Lower lobe of right lung (tissue), 2 donors: ENCODE measurements around the gene LRIT3. TPM values are rescaled to one million over a fixed set of nuclear protein-coding genes. Genes with fewer than 3 reads are reported as not detected.
"Not testable (repeated sequence)": the region's sequence is repeated elsewhere in the genome, so short reads cannot be mapped to it uniquely, and the experiment has no call there.

ENCODE experiments used
- ATAC-seq, 2 donors: fragments of 200-7000 bp; cut with Tn5 transposase; one replicate each; pipeline ENCODE4 v1.9.1; 2020 to 2022; ENCODE audit warnings: mild to moderate bottlenecking in 2 of 2, moderate library complexity in 2 of 2
- DNase-seq: peaks from one replicate; pipeline ENCODE4 v3.0.0-alpha.2; 2020
- H3K27ac ChIP-seq: fragments of 200-600 bp; one replicate; pipeline ENCODE4 v1.8.0; 2022
- H3K27me3 ChIP-seq: fragments of 200-600 bp; one replicate; pipeline ENCODE4 v1.8.0; 2022; ENCODE audit warnings: low read depth
- H3K36me3 ChIP-seq: fragments of 200-600 bp; one replicate; pipeline ENCODE4 v1.8.0; 2022; ENCODE audit warnings: mild to moderate bottlenecking
- H3K4me1 ChIP-seq: fragments of 200-600 bp; one replicate; pipeline ENCODE4 v1.8.0; 2022
- H3K4me3 ChIP-seq: fragments of 200-600 bp; one replicate; pipeline ENCODE4 v1.8.0; 2022; ENCODE audit warnings: mild to moderate bottlenecking
- H3K9me3 ChIP-seq: fragments of 200-600 bp; one replicate; pipeline ENCODE4 v1.8.0; 2022
- intact Hi-C: fragments of 100-400 bp; cut with DNase I; formaldehyde crosslinking; loops from one replicate; pipeline ENCODE4 v1.11.0; 2022
- total RNA-seq: library from RNA; stranded (reverse); fragmentation: NEBNext Ultra II Directional; extraction: Animal tissue kit (Norgen Biotek cat#: 25700); gene quantifications from one replicate; pipeline ENCODE4 v1.2.1, GENCODE V29; 2021
- TF ChIP-seq, protein P1 (sequence below): fragments of 200-600 bp; IDR thresholded peaks from one replicate; pipeline ENCODE4 v1.8.0; 2022; ENCODE audit warnings: antibody characterized with exemption, mild to moderate bottlenecking
- donor health status: DM: no; HTN: yes; CAD: no; lungs with severe emphysema.

Gene LRIT3
- total RNA-seq, 1 donor from 2014 or later, result 0.12 TPM

DNA sequence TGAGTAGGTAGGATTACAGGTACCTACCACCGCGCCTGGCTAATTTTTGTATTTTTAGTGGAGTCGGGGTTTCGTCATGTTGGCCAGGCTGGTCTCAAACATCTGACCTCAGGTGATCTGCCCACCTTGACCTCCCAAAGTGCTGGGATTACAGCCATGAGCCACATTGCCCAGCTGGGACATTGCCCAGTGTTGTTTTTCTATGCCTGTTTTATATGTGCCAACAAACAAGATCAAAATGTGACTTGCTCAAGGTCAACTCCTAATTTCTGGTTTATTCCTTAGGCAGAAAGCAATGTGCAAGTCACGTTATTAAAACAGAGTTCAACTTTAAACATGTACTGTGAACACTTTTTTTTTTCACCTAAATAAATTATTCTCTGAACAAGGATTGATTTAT, 2.7 kb downstream of the LRIT3 start:
- H3K27ac ChIP-seq, result no peak overlapping the region
- no peaks in the 10 kb centered on the region for H3K9me3 ChIP-seq
- no peak overlapping the region for H3K4me3 ChIP-seq
- ATAC-seq (no peak), DNase-seq (no peak)
- TF ChIP-seq, protein P1, sequence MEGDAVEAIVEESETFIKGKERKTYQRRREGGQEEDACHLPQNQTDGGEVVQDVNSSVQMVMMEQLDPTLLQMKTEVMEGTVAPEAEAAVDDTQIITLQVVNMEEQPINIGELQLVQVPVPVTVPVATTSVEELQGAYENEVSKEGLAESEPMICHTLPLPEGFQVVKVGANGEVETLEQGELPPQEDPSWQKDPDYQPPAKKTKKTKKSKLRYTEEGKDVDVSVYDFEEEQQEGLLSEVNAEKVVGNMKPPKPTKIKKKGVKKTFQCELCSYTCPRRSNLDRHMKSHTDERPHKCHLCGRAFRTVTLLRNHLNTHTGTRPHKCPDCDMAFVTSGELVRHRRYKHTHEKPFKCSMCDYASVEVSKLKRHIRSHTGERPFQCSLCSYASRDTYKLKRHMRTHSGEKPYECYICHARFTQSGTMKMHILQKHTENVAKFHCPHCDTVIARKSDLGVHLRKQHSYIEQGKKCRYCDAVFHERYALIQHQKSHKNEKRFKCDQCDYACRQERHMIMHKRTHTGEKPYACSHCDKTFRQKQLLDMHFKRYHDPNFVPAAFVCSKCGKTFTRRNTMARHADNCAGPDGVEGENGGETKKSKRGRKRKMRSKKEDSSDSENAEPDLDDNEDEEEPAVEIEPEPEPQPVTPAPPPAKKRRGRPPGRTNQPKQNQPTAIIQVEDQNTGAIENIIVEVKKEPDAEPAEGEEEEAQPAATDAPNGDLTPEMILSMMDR, result no peak
- no peaks in the 10 kb centered on the region for H3K27me3 ChIP-seq
- intact Hi-C loops, result no loop called here
- no peaks in the 10 kb centered on the region for H3K4me1 ChIP-seq
- H3K36me3 ChIP-seq, result no peaks in the 10 kb centered on the region

DNA sequence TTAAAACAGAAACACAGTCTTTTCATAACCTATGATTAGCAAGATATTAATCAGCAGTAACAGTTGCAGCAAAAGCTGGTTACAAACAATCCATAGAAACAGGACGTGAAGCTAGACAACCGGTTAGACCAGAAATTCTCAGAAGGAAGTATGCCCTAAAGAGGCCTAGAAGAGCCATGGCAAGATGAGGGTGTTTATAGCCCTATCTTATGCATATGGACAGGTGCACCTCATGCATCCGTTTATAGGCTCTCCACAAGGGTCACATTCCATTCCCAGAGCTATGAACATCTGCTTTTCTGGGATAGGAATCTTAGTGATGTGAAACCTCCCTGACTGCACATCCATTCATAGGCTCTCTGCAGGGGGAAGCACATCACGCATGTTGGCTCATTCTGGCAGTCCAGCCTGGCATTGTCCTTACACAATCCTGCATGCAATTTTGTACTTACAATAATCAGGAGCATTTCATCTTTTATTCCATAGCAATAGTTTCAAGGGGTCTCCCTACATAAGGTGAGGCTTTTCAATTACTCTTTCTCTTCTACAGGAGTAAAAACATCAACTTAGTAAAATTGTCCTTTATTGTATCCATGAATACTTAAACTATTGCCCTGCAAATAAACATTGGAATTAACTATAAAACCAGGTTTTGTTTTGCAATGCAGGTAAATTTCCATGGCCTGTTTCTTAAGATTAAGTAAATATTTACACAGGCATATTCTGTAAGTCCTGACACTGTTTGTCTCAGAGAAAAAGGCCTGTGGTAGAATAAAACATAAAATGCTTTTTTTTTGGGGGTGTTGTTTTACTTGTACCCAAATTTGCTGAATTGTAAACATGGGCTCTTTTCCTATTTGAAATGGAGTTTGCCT, 11.8 kb downstream of the LRIT3 start:
- H3K27ac ChIP-seq, intact Hi-C loops, H3K27me3 ChIP-seq, ATAC-seq, H3K4me1 ChIP-seq, DNase-seq, H3K4me3 ChIP-seq, H3K36me3 ChIP-seq, H3K9me3 ChIP-seq: not testable (repeated sequence)

DNA sequence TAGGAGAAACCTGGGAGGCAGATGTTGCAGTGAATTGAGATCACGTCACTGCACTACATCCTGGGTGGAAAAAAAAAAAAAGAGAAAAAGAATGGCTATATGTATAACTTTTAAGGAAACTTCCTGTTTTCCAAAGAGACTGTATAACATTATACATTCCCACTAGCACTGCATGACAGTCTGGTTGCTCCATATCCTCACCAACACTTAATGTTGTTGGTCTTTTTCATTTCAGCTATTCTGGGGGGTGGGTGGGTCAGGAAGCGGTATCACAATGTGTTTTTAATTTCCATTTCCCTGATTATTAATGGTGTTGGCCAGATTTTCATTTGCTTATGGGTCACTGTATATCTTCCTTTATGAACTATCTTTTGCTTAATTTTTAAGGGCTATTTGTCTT, 13.4 kb downstream of the LRIT3 start:
- Histone ChIP-seq H3K27ac (no peak overlapping the region), H3K27me3 (no peaks in the 10 kb centered on the region), H3K4me3 (no peak overlapping the region), H3K36me3 (no peaks in the 10 kb centered on the region), H3K4me1 (no peaks in the 10 kb centered on the region), H3K9me3 (no peaks in the 10 kb centered on the region)
- TF ChIP-seq, protein P1, result no peak
- intact Hi-C loops, result no loop called here
- ATAC-seq (no peak), DNase-seq (no peak)

DNA sequence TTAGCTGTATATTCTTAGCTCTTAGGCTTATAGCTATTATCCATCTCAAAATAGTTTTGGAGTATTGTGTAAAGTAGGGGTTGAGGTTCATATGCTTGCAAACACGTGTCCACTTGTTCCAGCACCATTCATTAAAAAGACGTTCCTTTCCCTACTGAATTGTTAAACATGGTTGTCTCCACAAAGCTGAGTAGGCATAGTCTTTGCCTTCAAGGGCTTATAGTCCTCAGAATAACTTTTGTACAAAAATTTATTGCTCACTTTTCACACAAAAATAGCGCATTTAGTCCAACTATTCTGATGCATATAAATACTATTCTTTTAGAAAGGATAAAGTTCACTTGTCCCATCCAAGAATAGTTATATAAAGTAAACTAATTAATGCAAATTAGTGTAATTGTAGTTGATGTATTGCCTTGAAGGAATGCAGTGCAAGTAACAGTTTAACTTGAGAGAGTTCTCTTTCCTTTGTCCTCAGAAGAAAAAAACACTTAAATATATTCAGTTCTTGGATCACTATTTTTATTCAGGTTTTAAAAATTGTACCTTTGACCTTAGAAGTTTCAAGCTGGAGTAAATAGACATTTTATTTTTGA, 14.1 kb downstream of the LRIT3 start:
- H3K36me3 ChIP-seq, result no peaks in the 10 kb centered on the region
- intact Hi-C loops, result no loop called here
- H3K27me3 ChIP-seq, result no peaks in the 10 kb centered on the region
- no peaks in the 10 kb centered on the region for H3K4me1 ChIP-seq
- no peak overlapping the region for H3K4me3 ChIP-seq
- H3K27ac ChIP-seq, result no peak overlapping the region
- DNase-seq (no peak), ATAC-seq (no peak)
- no peaks in the 10 kb centered on the region for H3K9me3 ChIP-seq
- TF ChIP-seq, protein P1, result no peak

DNA sequence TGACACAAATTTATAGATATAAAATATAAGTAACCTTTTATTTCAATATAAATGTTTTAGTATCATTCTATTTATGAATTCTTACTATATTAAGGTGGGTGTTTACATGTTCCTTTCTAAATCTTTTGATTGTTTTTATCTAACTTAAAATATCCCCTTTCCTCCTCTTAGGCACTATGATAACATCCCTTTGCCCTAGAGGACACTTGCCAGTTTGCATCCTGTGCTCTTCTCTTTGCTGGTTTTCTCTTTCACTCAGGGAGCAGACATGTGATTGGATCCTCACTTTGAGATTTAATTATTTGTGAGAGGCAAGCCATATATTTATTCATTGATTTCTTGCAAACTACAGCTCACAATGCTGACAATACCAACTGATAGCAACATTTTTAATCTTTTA, 16.2 kb downstream of the LRIT3 start:
- Histone ChIP-seq H3K4me3 (no peak overlapping the region), H3K4me1 (no peaks in the 10 kb centered on the region), H3K9me3 (no peaks in the 10 kb centered on the region), H3K27ac (no peak overlapping the region), H3K27me3 (no peaks in the 10 kb centered on the region), H3K36me3 (no peaks in the 10 kb centered on the region)
- ATAC-seq (no peak), DNase-seq (no peak)
- intact Hi-C loops, result no loop called here
- TF ChIP-seq, protein P1, result no peak

DNA sequence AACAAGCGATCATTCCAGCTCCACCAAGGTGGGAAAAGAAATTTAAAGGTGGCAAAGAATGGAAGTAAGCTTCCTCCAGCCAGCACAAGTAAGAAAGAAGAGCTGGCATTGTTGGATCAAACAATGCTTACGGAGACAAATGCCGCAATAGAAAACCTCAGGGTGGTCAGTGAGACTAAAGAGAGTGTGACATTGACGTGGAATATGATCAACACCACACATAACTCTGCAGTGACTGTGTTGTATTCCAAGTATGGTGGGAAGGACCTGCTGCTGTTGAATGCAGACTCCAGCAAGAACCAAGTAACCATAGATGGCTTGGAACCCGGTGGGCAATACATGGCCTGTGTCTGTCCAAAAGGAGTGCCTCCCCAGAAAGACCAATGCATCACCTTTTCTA, 22.2 kb downstream of the LRIT3 start:
- DNase-seq (no peak), ATAC-seq (no peak)
- Histone ChIP-seq H3K4me3 (no peak overlapping the region), H3K27ac (no peak overlapping the region), H3K36me3 (no peaks in the 10 kb centered on the region), H3K9me3 (no peaks in the 10 kb centered on the region), H3K27me3 (no peaks in the 10 kb centered on the region), H3K4me1 (no peaks in the 10 kb centered on the region)
- TF ChIP-seq, protein P1, result no peak
- intact Hi-C loops, result no loop called here
